OCI-M2 (cell line): ENCODE results near the gene CREBRF.
"Not testable (repeated sequence)": the region's sequence is repeated elsewhere in the genome, so short reads cannot be mapped to it uniquely, and the experiment has no call there.

ENCODE experiments used
- DNase-seq: peaks from one replicate; lab custom pipeline; 2025; ENCODE audit not compliant: unreplicated experiment; lab: John Stamatoyannopoulos, UW

Gene CREBRF

GRCh38 chr5:173033923-173034322, 22.2 kb upstream of the CREBRF start:
- no peak for DNase-seq

GRCh38 chr5:173035904-173036707, 20.0 kb upstream of the CREBRF start:
- DNase-seq, result no peak

GRCh38 chr5:173039188-173039587, 17.0 kb upstream of the CREBRF start:
- DNase-seq, result no peak

GRCh38 chr5:173039964-173040363, 16.2 kb upstream of the CREBRF start:
- DNase-seq, result no peak

- no peak for DNase-seq
Measured at GRCh38 chr5:173041881-173042762, 14.0 kb upstream of the CREBRF start.

- no peak for DNase-seq
Measured at GRCh38 chr5:173042763-173043107, 13.4 kb upstream of the CREBRF start.

DNA sequence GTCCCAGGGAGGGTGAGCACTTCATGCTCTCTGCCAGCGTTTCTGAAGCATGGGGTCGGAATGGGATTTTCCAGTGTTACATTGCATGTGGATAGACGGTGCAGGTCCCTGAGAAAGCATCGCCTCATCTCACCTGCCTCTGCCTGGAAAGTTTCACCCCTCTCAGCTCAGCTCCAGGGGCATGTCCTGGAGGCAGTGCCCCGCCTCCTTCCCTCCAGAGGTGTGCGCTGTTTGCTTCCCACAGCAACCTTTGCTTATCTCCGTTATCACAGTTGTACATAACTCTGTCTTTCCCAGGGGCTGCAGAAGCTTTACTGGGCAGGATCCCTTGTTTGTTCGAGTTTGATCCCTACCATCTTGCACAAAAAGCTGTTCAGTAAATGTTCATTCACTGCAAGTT, 10.7 kb upstream of the CREBRF start:
- no peak for DNase-seq

GRCh38 chr5:173047096-173047837, 8.9 kb upstream of the CREBRF start:
- not testable (repeated sequence) for DNase-seq

GRCh38 chr5:173047838-173048105, 8.4 kb upstream of the CREBRF start:
- no peak for DNase-seq

DNA sequence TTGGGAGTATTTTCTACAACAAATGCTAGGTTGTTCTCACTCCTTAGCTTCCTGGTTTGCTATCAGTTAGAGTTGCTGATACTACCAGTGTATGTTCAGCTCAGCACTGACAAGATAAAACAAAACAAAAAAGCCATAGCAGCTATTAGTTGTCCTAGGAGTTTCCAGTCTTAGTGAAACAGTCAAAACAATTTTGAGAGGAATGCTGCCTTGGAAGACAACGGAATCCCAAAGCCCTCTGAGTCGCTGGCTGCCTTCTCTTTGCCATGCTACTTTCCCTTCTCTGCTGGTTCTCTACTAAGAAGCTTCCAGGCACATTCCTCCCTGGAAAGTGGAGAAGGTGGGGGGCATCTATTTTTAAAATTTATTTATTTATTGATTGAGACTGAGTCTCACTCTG, 5.4 kb upstream of the CREBRF start:
- DNase-seq, result no peak

DNA sequence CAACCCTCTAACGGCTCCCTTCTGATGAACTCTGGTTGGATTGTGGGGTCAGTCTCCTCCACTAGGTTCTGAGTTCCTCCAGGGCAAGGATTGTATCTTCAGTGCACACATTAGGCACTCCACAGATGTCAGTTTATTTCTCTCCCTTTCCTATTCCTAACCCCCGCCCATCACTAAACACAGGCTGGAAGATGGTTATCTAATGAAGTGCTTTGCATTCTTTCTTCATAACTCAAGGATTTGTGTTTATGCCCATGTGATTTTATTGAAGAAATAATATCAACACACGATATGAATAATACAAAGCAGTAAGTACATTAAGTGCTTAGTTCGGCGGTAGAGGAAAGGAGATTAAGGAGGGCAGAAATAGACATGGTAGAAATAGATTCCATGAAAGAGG, 4.4 kb upstream of the CREBRF start:
- no peak for DNase-seq

GRCh38 chr5:173053041-173053440, 3.1 kb upstream of the CREBRF start:
- DNase-seq, result no peak

DNA sequence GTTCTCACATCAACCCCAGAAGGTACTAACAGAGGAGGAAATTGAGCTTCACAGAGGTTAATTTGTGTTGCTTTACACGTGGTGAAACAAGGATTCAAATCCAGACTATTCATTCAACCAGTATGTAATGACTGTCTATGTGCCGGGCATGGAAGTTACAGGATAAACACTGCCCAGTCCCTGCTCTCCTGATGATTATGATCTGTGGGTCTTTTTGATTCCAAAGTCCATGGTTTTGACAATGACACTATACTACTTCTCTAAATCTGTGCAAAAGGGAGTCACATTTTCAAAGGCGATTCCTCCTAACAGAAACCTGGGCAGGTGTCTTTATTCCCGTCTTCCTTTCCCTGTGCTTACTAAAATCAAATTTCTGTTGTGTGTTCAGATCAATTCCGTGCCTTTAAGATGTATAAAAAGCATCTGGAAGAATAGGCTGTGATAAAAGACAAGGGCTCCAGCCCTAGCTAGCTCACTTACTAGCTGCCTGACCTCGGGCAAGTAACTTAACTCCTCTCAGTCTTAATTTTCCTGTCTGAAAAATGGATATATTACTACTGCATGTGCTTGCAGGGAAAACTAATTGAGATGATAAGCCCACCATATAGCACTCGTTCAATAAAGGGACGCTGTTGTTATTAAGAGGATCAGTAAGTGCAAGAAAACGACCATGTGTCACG, 970 bp upstream of the CREBRF start:
- no peak for DNase-seq

DNA sequence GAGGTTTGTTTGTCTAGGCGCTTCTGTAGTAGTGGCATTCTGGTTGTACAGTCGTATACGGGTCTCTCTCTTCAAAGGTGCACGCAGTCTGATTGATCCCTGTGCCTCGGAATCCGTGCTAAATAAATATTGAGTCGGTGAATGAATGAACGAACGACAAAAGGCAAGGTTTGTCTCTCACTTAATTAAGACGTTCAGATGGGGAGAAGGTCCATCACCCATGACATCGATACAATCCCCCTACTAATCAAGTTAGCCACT, 500 bp upstream of the CREBRF start:
- DNase-seq, result no peak

- DNase-seq, result no peak
Measured at GRCh38 chr5:173056783-173057061, 570 bp downstream of the CREBRF start.

GRCh38 chr5:173057062-173057924, 1.1 kb downstream of the CREBRF start:
- DNase-seq, result peak; percentile 71

DNA sequence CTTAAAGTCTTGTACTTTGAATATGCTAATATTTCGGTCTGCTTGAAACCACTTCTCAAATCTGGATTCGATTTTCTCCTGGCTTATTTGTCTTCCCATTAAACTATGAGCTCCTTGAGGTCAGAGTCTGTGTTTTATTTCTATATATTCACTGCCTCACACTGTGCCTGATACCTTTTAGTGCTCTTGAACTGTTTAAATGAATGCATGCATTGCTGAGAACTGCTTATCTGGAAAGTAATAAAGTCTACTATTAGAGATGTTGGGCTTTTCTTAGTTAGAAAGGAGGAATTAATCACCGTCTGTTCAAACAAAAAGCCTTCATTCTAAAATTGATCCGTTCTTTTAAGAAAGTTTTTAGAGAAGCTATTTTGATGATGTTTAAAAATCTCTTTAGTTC, 6.0 kb downstream of the CREBRF start:
- no peak for DNase-seq

GRCh38 chr5:173065155-173065554, 9.0 kb downstream of the CREBRF start:
- no peak for DNase-seq

- DNase-seq, result no peak
Measured at GRCh38 chr5:173069671-173070070, 13.5 kb downstream of the CREBRF start.

DNA sequence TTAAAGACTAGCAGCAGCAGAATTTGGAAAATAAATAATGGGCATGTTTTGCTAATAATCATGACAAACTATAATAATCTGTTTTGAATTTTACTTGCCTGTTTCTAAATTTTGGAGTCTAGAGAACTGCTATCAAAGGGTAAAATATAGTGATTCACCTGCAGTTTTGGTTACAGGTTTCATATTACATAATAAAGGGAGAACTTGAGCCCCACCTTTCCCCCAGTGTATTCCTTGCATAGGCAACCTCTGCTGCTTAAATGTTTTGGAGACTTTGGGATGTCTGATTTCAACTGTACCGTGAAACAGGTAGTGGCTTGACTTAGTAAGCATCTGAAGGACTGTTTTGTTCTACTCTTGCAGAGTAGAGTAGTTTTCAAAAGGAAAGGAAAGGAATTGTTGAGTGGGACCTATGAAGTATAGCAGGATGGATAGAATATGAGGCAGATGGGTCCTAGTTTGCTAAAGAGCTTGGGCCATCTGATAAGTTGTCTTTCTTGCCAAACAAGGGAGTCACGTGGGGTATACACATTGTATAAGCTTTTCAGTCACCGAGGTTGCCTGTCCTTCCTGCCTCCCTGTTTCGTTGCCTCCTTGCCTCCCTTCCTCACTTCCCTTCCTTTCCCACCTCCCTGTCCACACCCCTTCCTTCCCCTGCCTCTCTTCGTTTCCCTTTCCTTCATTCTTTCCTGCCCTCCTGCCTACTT, 19.1 kb downstream of the CREBRF start:
- DNase-seq, result no peak
